ENCODE data around the gene RBBP8NL. TPM values are rescaled to one million over a fixed set of nuclear protein-coding genes. Genes with fewer than 3 reads are reported as not detected.

Gene RBBP8NL
- total RNA-seq, 1 experiment from 2014 or later, result not detected

- Mint-ChIP-seq H3K27ac (ENCODE audit: low read depth, unreplicated experiment) (no peak overlapping the region), H3K4me3 (ENCODE audit: unreplicated experiment) (no peak overlapping the region), H3K36me3 (ENCODE audit: insufficient read depth, unreplicated experiment) (peaks cover 7% of the 10 kb centered on the region), H3K27me3 (ENCODE audit: insufficient read depth, unreplicated experiment) (no peaks in the 10 kb centered on the region), H3K9me3 (ENCODE audit: unreplicated experiment) (no peaks in the 10 kb centered on the region), H3K4me1 (ENCODE audit: insufficient read depth, unreplicated experiment) (peaks cover 25% of the 10 kb centered on the region)
- intact Hi-C loops (cut with micrococcal nuclease), result no loop called here
- TF ChIP-seq CTCF (IDR thresholded peaks at IDR 0.05; ENCODE audit: unreplicated experiment), result no peak
- BruUV-seq (replicated peaks), result no TSS peak
- DNase-seq (ENCODE audit: unreplicated experiment), result no peak
- ChIA-PET CTCF (interaction anchor here (0.6 to 1.6 kb wide), 5 partner anchors 11 to 420 kb away, joined by 3 to 15 read pairs (median 3); no protein-coding TSS in a partner anchor), POLR2A (interaction anchor here (0.9 to 12.9 kb wide), 5 partner anchors 6 to 422 kb away, joined by 3 to 347 read pairs (median 106); no protein-coding TSS in a partner anchor)
These were observed 55.0 kb downstream of the RBBP8NL start for GRCh38 chr20:62372042-62372993.

DNA sequence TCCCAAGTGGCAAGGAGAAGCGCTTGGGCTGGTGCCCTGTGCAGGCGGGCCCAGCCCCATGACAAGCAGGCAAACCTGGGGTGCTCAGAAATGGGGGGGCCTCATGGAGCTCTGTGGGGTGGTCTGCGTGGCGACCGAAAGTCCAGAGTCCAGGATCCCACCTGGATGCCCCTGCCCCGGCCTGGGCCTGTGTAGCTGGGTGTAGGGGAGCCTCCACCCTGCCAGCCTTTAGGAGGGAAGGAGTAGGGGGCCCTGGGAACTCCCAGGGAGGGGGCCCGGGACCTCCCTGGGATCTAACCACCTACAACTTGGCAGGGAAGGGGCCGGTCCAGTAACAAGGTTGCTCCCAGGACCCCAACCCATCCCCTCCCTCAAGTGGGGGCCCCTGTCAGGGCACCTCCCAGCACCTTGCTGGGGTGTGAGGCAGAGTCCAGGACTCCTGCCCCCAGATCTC, 55.7 kb downstream of the RBBP8NL start:
- DNase-seq (ENCODE audit: unreplicated experiment), result no peak
- ChIA-PET CTCF (interaction anchor here (0.6 to 1.6 kb wide), 3 partner anchors 11 to 420 kb away, joined by 3 to 15 read pairs (median 4); no protein-coding TSS in a partner anchor), POLR2A (interaction anchor here (0.9 to 12.9 kb wide), 6 partner anchors 7 to 423 kb away, joined by 3 to 347 read pairs (median 144); partner anchors contain the start of gene RPS21)
- no peaks in the 10 kb centered on the region for H3K27me3 Mint-ChIP-seq (ENCODE audit: insufficient read depth, unreplicated experiment)
- H3K9me3 Mint-ChIP-seq (ENCODE audit: unreplicated experiment), result no peaks in the 10 kb centered on the region
- H3K4me3 Mint-ChIP-seq (ENCODE audit: unreplicated experiment), result no peak overlapping the region
- peaks cover 7% of the 10 kb centered on the region for H3K36me3 Mint-ChIP-seq (ENCODE audit: insufficient read depth, unreplicated experiment)
- intact Hi-C loops (cut with micrococcal nuclease), result no loop called here
- no TSS peak for BruUV-seq (replicated peaks)
- H3K27ac Mint-ChIP-seq (ENCODE audit: low read depth, unreplicated experiment), result no peak overlapping the region
- no peak for TF ChIP-seq CTCF (IDR thresholded peaks at IDR 0.05; ENCODE audit: unreplicated experiment)
- H3K4me1 Mint-ChIP-seq (ENCODE audit: insufficient read depth, unreplicated experiment), result peaks cover 25% of the 10 kb centered on the region

DNA sequence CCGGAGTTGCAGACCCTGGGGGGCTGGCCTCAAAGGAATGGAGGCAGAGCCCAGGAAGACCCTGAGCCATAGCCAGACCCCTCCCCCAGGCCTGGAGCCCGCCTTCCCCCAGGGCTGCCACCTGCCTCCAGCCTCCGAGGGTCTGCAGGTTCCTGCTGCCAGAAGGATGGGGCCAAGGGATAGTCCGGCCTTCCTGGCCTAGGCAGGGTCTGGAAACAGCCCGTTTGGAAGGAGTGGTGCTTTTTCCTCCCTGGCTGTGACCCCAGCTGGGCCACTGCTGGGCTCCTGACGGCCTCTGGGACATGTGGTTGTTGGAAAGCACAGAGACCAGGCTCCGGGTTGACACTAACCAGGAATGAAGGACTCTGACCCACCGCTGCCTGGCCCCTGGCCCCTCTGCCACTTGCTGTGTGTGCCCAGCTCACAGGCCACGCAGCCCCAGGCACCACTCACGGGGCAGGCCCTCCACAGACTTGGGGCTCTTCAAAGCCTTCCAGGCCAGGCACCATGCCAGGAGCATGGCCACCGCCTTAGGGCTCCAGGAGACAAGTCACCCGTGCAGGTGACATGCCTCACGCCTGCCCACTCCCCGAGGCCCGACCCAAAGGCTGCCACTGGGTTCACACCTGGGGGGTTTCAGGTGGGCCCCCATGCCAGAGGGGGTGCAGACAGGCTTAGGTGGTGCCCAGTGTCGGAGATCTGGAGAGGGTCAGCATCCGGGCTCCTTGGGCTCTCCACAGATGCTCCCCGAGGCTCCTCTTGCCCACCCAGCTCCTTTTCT, 56.3 kb downstream of the RBBP8NL start:
- no peak for DNase-seq (ENCODE audit: unreplicated experiment)
- no TSS peak for BruUV-seq (replicated peaks)
- H3K27me3 Mint-ChIP-seq (ENCODE audit: insufficient read depth, unreplicated experiment), result no peaks in the 10 kb centered on the region
- H3K36me3 Mint-ChIP-seq (ENCODE audit: insufficient read depth, unreplicated experiment), result peaks cover 7% of the 10 kb centered on the region
- POLR2A ChIA-PET, result interaction anchor here (0.9 to 12.9 kb wide), 7 partner anchors 7 to 423 kb away, joined by 4 to 347 read pairs (median 128); partner anchors contain the start of genes ADRM1 and RPS21
- CTCF ChIA-PET, result interaction anchor here (0.7 to 6.6 kb wide), 9 partner anchors 9 to 65 kb away, joined by 3 to 52 read pairs (median 4); partner anchors contain the start of gene RPS21
- intact Hi-C loops (cut with micrococcal nuclease), result no loop called here
- no peaks in the 10 kb centered on the region for H3K9me3 Mint-ChIP-seq (ENCODE audit: unreplicated experiment)
- TF ChIP-seq CTCF (IDR thresholded peaks at IDR 0.05; ENCODE audit: unreplicated experiment), result no peak
- no peak overlapping the region for H3K4me3 Mint-ChIP-seq (ENCODE audit: unreplicated experiment)
- H3K4me1 Mint-ChIP-seq (ENCODE audit: insufficient read depth, unreplicated experiment), result peaks cover 26% of the 10 kb centered on the region
- H3K27ac Mint-ChIP-seq (ENCODE audit: low read depth, unreplicated experiment), result peak overlapping the region; percentile 9
